HepG2 (cell line): Measurements from ENCODE around the gene CMIP. TPM values are rescaled to one million over a fixed set of nuclear protein-coding genes. Genes with fewer than 3 reads are reported as not detected.

Experiments
- HIVEP1 ChIP-seq: sonication (generic); formaldehyde crosslinking; IDR thresholded peaks from 2 replicates; pipeline ENCODE4 v1.4.0; 2020; ENCODE audit warnings: mild to moderate bottlenecking, missing genetic modification reagents
- MED1 ChIP-seq: sonication (generic); formaldehyde crosslinking; IDR thresholded peaks from 2 replicates; pipeline ENCODE4 v1.4.0; 2020; ENCODE audit warnings: missing genetic modification reagents
- MLLT10 ChIP-seq: sonication (generic); formaldehyde crosslinking; IDR thresholded peaks from 2 replicates; pipeline ENCODE4 v1.4.0; 2020; ENCODE audit warnings: missing genetic modification reagents
- ZBTB20 ChIP-seq: sonication (generic); formaldehyde crosslinking; IDR thresholded peaks from 2 replicates; pipeline ENCODE4 v1.8.1; 2023; ENCODE audit warnings: missing genetic modification reagents, low read depth, mild to moderate bottlenecking, borderline replicate concordance
- ZBTB7B ChIP-seq: sonication (generic); formaldehyde crosslinking; IDR thresholded peaks from 2 replicates; pipeline ENCODE4 v1.4.0; 2020; ENCODE audit warnings: missing genetic modification reagents
- ZFP82 ChIP-seq: sonication (generic); formaldehyde crosslinking; IDR thresholded peaks from 2 replicates; pipeline ENCODE4 v1.5.1; 2020; ENCODE audit warnings: mild to moderate bottlenecking, missing genetic modification reagents, borderline replicate concordance
- ZNF326 ChIP-seq: sonication (generic); formaldehyde crosslinking; IDR thresholded peaks from 2 replicates; pipeline ENCODE4 v1.4.0; 2020; ENCODE audit warnings: missing genetic modification reagents, borderline replicate concordance
- ZNF354B ChIP-seq: sonication (generic); formaldehyde crosslinking; IDR thresholded peaks from 2 replicates; pipeline ENCODE4 v1.8.0; 2022; ENCODE audit warnings: mild to moderate bottlenecking, missing genetic modification reagents
- ZNF432 ChIP-seq: sonication (generic); formaldehyde crosslinking; IDR thresholded peaks from 2 replicates; pipeline ENCODE4 v1.5.0; 2020; ENCODE audit warnings: missing genetic modification reagents, mild to moderate bottlenecking, borderline replicate concordance
- ZNF619 ChIP-seq: sonication (generic); formaldehyde crosslinking; IDR thresholded peaks from 2 replicates; pipeline ENCODE4 v1.4.0; 2020; ENCODE audit warnings: mild to moderate bottlenecking, missing genetic modification reagents
- ZSCAN31 ChIP-seq: sonication (generic); formaldehyde crosslinking; IDR thresholded peaks from 2 replicates; pipeline ENCODE4 v1.5.0; 2020; ENCODE audit warnings: low read depth, mild to moderate bottlenecking, missing genetic modification reagents
- polyA plus RNA-seq, 8 experiments: library from polyadenylated mRNA; depleted of rRNA in 3 of 8; stranded (reverse) in 7 of 8; unstranded in 1 of 8; fragments of >200 nt; fragmentation: Illumina TruSeq in 4 of 8; extraction: Trizol in 4 of 8; gene quantifications; 2 replicates each; pipeline versions ENCODE4 v1.2.1 to v1.2.3, GENCODE V29; 2011 to 2016; ENCODE audit warnings: low read depth in 4 of 8, missing spikeins in 1 of 8, mixed read lengths in 1 of 8; ENCODE audit not compliant: insufficient read depth in 1 of 8
- total RNA-seq, 5 experiments: library from RNA; depleted of rRNA; stranded (reverse); fragments of >200 nt; fragmentation: Illumina TruSeq; extraction: Trizol; gene quantifications; 2 replicates each; pipeline ENCODE4 v1.2.3, GENCODE V29; 2016; ENCODE audit warnings: low read depth in 1 of 5
- TF ChIP-seq, protein P1 (sequence below): sonication (generic); formaldehyde crosslinking; IDR thresholded peaks from 2 replicates; pipeline ENCODE4 v1.5.0; 2020; ENCODE audit warnings: missing genetic modification reagents
- TF ChIP-seq, protein P2 (sequence below): sonication (generic); formaldehyde crosslinking; IDR thresholded peaks from 2 replicates; pipeline ENCODE4 v1.5.1; 2020; ENCODE audit warnings: missing genetic modification reagents, mild to moderate bottlenecking, borderline replicate concordance
- TF ChIP-seq, protein P3 (sequence below): sonication (generic); formaldehyde crosslinking; IDR thresholded peaks from 2 replicates; pipeline ENCODE4 v1.5.0; 2020; ENCODE audit warnings: mild to moderate bottlenecking, missing genetic modification reagents, borderline replicate concordance
- TF ChIP-seq, protein P4 (sequence below): sonication (generic); formaldehyde crosslinking; IDR thresholded peaks from 2 replicates; pipeline ENCODE4 v1.9.0; 2021; ENCODE audit warnings: missing genetic modification reagents, mild to moderate bottlenecking, borderline replicate concordance
- TF ChIP-seq, protein P5 (sequence below): sonication (generic); formaldehyde crosslinking; IDR thresholded peaks from 2 replicates; pipeline ENCODE4 v1.4.0; 2020; ENCODE audit warnings: low read depth, missing genetic modification reagents
- TF ChIP-seq, protein P6 (sequence below): sonication (generic); formaldehyde crosslinking; IDR thresholded peaks from 2 replicates; pipeline ENCODE4 v1.4.0; 2020; ENCODE audit warnings: missing genetic modification reagents

Gene CMIP
- total and polyA plus RNA-seq, 2 of the 13 experiments (the other 11 are each of a cell fraction or from before 2014, with no cell fraction given) = 10.9 to 18.1 TPM

DNA sequence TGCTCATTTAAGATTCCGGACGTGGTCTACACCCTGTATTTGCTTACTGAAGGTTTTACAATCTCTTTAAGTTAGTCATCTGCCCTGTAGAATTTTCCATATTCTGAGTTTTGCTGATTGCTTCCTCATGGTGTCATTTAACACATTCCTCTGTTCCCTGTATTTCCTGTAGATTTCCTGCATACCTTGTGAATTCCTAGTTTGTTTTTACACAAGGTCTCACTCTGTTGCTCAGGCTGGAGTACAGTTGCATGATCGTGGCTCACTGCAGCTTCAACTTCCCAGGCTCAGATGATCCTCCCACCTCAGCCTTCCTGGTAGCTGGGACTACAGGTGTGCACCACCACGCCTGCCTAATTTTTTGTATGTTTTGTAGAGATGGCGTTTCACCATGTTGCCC is 66.8 kb downstream of the CMIP start (continued):
- TF ChIP-seq, protein P1, sequence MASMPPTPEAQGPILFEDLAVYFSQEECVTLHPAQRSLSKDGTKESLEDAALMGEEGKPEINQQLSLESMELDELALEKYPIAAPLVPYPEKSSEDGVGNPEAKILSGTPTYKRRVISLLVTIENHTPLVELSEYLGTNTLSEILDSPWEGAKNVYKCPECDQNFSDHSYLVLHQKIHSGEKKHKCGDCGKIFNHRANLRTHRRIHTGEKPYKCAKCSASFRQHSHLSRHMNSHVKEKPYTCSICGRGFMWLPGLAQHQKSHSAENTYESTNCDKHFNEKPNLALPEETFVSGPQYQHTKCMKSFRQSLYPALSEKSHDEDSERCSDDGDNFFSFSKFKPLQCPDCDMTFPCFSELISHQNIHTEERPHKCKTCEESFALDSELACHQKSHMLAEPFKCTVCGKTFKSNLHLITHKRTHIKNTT (CRISPR knock-in tag) = no peak
- no peak for TF ChIP-seq ZBTB7B (CRISPR knock-in tag)
- TF ChIP-seq ZFP82 (CRISPR knock-in tag) = no peak
- no peak for TF ChIP-seq ZNF354B (CRISPR knock-in tag)
- TF ChIP-seq, protein P2, sequence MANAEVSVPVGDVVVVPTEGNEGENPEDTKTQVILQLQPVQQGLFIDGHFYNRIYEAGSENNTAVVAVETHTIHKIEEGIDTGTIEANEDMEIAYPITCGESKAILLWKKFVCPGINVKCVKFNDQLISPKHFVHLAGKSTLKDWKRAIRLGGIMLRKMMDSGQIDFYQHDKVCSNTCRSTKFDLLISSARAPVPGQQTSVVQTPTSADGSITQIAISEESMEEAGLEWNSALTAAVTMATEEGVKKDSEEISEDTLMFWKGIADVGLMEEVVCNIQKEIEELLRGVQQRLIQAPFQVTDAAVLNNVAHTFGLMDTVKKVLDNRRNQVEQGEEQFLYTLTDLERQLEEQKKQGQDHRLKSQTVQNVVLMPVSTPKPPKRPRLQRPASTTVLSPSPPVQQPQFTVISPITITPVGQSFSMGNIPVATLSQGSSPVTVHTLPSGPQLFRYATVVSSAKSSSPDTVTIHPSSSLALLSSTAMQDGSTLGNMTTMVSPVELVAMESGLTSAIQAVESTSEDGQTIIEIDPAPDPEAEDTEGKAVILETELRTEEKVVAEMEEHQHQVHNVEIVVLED (CRISPR knock-in tag) = no peak
- peak; percentile 88 for TF ChIP-seq MED1 (CRISPR knock-in tag)
- TF ChIP-seq MLLT10 (CRISPR knock-in tag) = no peak
- TF ChIP-seq ZNF326 = no peak
- peak; percentile 59; the same call in 1 of the 2 replicates for TF ChIP-seq ZBTB20
- TF ChIP-seq ZSCAN31 = no peak
- no peak for TF ChIP-seq HIVEP1 (CRISPR knock-in tag)
- TF ChIP-seq, protein P3, sequence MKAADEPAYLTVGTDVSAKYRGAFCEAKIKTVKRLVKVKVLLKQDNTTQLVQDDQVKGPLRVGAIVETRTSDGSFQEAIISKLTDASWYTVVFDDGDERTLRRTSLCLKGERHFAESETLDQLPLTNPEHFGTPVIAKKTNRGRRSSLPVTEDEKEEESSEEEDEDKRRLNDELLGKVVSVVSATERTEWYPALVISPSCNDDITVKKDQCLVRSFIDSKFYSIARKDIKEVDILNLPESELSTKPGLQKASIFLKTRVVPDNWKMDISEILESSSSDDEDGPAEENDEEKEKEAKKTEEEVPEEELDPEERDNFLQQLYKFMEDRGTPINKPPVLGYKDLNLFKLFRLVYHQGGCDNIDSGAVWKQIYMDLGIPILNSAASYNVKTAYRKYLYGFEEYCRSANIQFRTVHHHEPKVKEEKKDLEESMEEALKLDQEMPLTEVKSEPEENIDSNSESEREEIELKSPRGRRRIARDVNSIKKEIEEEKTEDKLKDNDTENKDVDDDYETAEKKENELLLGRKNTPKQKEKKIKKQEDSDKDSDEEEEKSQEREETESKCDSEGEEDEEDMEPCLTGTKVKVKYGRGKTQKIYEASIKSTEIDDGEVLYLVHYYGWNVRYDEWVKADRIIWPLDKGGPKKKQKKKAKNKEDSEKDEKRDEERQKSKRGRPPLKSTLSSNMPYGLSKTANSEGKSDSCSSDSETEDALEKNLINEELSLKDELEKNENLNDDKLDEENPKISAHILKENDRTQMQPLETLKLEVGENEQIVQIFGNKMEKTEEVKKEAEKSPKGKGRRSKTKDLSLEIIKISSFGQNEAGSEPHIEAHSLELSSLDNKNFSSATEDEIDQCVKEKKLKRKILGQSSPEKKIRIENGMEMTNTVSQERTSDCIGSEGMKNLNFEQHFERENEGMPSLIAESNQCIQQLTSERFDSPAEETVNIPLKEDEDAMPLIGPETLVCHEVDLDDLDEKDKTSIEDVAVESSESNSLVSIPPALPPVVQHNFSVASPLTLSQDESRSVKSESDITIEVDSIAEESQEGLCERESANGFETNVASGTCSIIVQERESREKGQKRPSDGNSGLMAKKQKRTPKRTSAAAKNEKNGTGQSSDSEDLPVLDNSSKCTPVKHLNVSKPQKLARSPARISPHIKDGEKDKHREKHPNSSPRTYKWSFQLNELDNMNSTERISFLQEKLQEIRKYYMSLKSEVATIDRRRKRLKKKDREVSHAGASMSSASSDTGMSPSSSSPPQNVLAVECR (CRISPR knock-in tag) = no peak
- TF ChIP-seq, protein P4, sequence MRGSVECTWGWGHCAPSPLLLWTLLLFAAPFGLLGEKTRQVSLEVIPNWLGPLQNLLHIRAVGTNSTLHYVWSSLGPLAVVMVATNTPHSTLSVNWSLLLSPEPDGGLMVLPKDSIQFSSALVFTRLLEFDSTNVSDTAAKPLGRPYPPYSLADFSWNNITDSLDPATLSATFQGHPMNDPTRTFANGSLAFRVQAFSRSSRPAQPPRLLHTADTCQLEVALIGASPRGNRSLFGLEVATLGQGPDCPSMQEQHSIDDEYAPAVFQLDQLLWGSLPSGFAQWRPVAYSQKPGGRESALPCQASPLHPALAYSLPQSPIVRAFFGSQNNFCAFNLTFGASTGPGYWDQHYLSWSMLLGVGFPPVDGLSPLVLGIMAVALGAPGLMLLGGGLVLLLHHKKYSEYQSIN (CRISPR knock-in tag) = no peak
- TF ChIP-seq ZNF432 (CRISPR knock-in tag) = no peak
- TF ChIP-seq, protein P5, sequence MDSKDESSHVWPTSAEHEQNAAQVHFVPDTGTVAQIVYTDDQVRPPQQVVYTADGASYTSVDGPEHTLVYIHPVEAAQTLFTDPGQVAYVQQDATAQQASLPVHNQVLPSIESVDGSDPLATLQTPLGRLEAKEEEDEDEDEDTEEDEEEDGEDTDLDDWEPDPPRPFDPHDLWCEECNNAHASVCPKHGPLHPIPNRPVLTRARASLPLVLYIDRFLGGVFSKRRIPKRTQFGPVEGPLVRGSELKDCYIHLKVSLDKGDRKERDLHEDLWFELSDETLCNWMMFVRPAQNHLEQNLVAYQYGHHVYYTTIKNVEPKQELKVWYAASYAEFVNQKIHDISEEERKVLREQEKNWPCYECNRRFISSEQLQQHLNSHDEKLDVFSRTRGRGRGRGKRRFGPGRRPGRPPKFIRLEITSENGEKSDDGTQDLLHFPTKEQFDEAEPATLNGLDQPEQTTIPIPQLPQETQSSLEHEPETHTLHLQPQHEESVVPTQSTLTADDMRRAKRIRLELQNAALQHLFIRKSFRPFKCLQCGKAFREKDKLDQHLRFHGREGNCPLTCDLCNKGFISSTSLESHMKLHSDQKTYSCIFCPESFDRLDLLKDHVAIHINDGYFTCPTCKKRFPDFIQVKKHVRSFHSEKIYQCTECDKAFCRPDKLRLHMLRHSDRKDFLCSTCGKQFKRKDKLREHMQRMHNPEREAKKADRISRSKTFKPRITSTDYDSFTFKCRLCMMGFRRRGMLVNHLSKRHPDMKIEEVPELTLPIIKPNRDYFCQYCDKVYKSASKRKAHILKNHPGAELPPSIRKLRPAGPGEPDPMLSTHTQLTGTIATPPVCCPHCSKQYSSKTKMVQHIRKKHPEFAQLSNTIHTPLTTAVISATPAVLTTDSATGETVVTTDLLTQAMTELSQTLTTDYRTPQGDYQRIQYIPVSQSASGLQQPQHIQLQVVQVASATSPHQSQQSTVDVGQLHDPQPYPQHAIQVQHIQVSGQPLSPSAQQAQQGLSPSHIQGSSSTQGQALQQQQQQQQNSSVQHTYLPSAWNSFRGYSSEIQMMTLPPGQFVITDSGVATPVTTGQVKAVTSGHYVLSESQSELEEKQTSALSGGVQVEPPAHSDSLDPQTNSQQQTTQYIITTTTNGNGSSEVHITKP = no peak
- TF ChIP-seq, protein P6, sequence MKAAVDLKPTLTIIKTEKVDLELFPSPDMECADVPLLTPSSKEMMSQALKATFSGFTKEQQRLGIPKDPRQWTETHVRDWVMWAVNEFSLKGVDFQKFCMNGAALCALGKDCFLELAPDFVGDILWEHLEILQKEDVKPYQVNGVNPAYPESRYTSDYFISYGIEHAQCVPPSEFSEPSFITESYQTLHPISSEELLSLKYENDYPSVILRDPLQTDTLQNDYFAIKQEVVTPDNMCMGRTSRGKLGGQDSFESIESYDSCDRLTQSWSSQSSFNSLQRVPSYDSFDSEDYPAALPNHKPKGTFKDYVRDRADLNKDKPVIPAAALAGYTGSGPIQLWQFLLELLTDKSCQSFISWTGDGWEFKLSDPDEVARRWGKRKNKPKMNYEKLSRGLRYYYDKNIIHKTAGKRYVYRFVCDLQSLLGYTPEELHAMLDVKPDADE = no peak
- TF ChIP-seq ZNF619 (CRISPR knock-in tag) = no peak
